Endometrium (tissue), 2 donors: ENCODE results near the gene SH3BP4.
"Not testable (repeated sequence)": the region's sequence is repeated elsewhere in the genome, so short reads cannot be mapped to it uniquely, and the experiment has no call there.

Source experiments
- FAIRE-seq: peaks from 2 replicates; lab custom pipeline; 2012; peaks lifted over from hg19 to GRCh38; lab: Jason Lieb, UNC
- donor health status: control.
- donor health status: control.

The SH3BP4 gene

GRCh38 chr2:235000426-235001236, 48.8 kb downstream of the SH3BP4 start:
- FAIRE-seq, result no peak

GRCh38 chr2:235001237-235002133, 49.7 kb downstream of the SH3BP4 start:
- FAIRE-seq, result no peak

GRCh38 chr2:235002198-235003095, 50.6 kb downstream of the SH3BP4 start:
- no peak for FAIRE-seq

GRCh38 chr2:235003096-235003775, 51.4 kb downstream of the SH3BP4 start:
- no peak for FAIRE-seq

GRCh38 chr2:235004329-235004903, 52.6 kb downstream of the SH3BP4 start:
- FAIRE-seq, result no peak

GRCh38 chr2:235005023-235005422, 53.2 kb downstream of the SH3BP4 start:
- no peak for FAIRE-seq

GRCh38 chr2:235005603-235006259, 53.9 kb downstream of the SH3BP4 start:
- no peak for FAIRE-seq

- FAIRE-seq, result no peak
Observed at GRCh38 chr2:235006461-235006860, 54.6 kb downstream of the SH3BP4 start.

- FAIRE-seq, result no peak
Observed at GRCh38 chr2:235006986-235007385, 55.2 kb downstream of the SH3BP4 start.

- no peak for FAIRE-seq
Observed at GRCh38 chr2:235007664-235008457, 56.0 kb downstream of the SH3BP4 start.

GRCh38 chr2:235008584-235009044, 56.8 kb downstream of the SH3BP4 start:
- FAIRE-seq, result no peak

- no peak for FAIRE-seq
Observed at GRCh38 chr2:235009081-235009480, 57.3 kb downstream of the SH3BP4 start.

GRCh38 chr2:235010117-235010714, 58.4 kb downstream of the SH3BP4 start:
- FAIRE-seq, result no peak

- no peak for FAIRE-seq
Observed at GRCh38 chr2:235011607-235011928, 59.8 kb downstream of the SH3BP4 start.

GRCh38 chr2:235011929-235012631, 60.3 kb downstream of the SH3BP4 start:
- FAIRE-seq, result no peak

- FAIRE-seq, result no peak
Observed at GRCh38 chr2:235017441-235017840, 65.6 kb downstream of the SH3BP4 start.

- no peak for FAIRE-seq
Observed at GRCh38 chr2:235018838-235019237, 67.0 kb downstream of the SH3BP4 start.

- not testable (repeated sequence) for FAIRE-seq
Observed at GRCh38 chr2:235020141-235020540, 68.3 kb downstream of the SH3BP4 start.

GRCh38 chr2:235021752-235022151, 69.9 kb downstream of the SH3BP4 start:
- FAIRE-seq, result no peak
